GM21447 (cell line): ENCODE results near the gene KRT76.
"Not testable (repeated sequence)": the region's sequence is repeated elsewhere in the genome, so short reads cannot be mapped to it uniquely, and the experiment has no call there.

Source experiments
- ATAC-seq: cut with Tn5 transposase; IDR thresholded peaks from one replicate; pipeline ENCODE4 v1.9.1; 2021; ENCODE audit not compliant: unreplicated experiment

KRT76 gene

GRCh38 chr12:52765702-52766101 is 11.4 kb downstream of the KRT76 start:
- no peak for ATAC-seq

GRCh38 chr12:52763991-52764390 is 13.2 kb downstream of the KRT76 start:
- no peak for ATAC-seq

- no peak for ATAC-seq
Observed at GRCh38 chr12:52763036-52763659, 14.0 kb downstream of the KRT76 start.

GRCh38 chr12:52761802-52762201 is 15.3 kb downstream of the KRT76 start:
- ATAC-seq: no peak

GRCh38 chr12:52761218-52761617 is 15.9 kb downstream of the KRT76 start:
- ATAC-seq: not testable (repeated sequence)

GRCh38 chr12:52760623-52761022 is 16.5 kb downstream of the KRT76 start:
- ATAC-seq: no peak

- no peak for ATAC-seq
Observed at GRCh38 chr12:52759695-52760094, 17.4 kb downstream of the KRT76 start.

- ATAC-seq: no peak
Observed at GRCh38 chr12:52759218-52759617, 17.9 kb downstream of the KRT76 start.

GRCh38 chr12:52757449-52758176 is 19.5 kb downstream of the KRT76 start:
- ATAC-seq: no peak

GRCh38 chr12:52756281-52756960 is 20.7 kb downstream of the KRT76 start:
- ATAC-seq: no peak

GRCh38 chr12:52755533-52755932 is 21.6 kb downstream of the KRT76 start:
- no peak for ATAC-seq

GRCh38 chr12:52754135-52754534 is 23.0 kb downstream of the KRT76 start:
- no peak for ATAC-seq

GRCh38 chr12:52753283-52753682 is 23.9 kb downstream of the KRT76 start:
- no peak for ATAC-seq

- ATAC-seq: no peak
Observed at GRCh38 chr12:52752516-52752915, 24.6 kb downstream of the KRT76 start.

- ATAC-seq: no peak
Observed at GRCh38 chr12:52751795-52752194, 25.4 kb downstream of the KRT76 start.

- ATAC-seq: not testable (repeated sequence)
Observed at GRCh38 chr12:52750532-52750931, 26.6 kb downstream of the KRT76 start.

GRCh38 chr12:52749827-52750226 is 27.3 kb downstream of the KRT76 start:
- ATAC-seq: no peak

GRCh38 chr12:52748578-52748977 is 28.6 kb downstream of the KRT76 start:
- ATAC-seq: no peak

- ATAC-seq: no peak
Observed at GRCh38 chr12:52745554-52745953, 31.6 kb downstream of the KRT76 start.

- ATAC-seq: no peak
Observed at GRCh38 chr12:52744493-52745156, 32.5 kb downstream of the KRT76 start.

- no peak for ATAC-seq
Observed at GRCh38 chr12:52742822-52743457, 34.2 kb downstream of the KRT76 start.
